EL (cell line): ENCODE measurements around the gene LCMT1.

ENCODE experiments used
- DNase-seq: peaks from one replicate; pipeline ENCODE4 v3.0.0-alpha.2; 2016

LCMT1 gene

GRCh38 chr16:25212636-25213035 is 101.1 kb downstream of the LCMT1 start:
- no peak for DNase-seq

GRCh38 chr16:25213709-25214397 is 102.3 kb downstream of the LCMT1 start:
- no peak for DNase-seq

- DNase-seq = no peak
Measured at GRCh38 chr16:25217112-25217511, 105.6 kb downstream of the LCMT1 start.

GRCh38 chr16:25217921-25218320 is 106.4 kb downstream of the LCMT1 start:
- no peak for DNase-seq

GRCh38 chr16:25219070-25219737 is 107.7 kb downstream of the LCMT1 start:
- DNase-seq = no peak

- no peak for DNase-seq
Measured at GRCh38 chr16:25222959-25223358, 111.4 kb downstream of the LCMT1 start.

GRCh38 chr16:25223964-25224363 is 112.4 kb downstream of the LCMT1 start:
- DNase-seq = no peak

GRCh38 chr16:25224731-25225319 is 113.3 kb downstream of the LCMT1 start:
- no peak for DNase-seq
